MCF 10A (cell line): ENCODE data around the gene FAM20A. TPM values are rescaled to one million over a fixed set of nuclear protein-coding genes. Genes with fewer than 3 reads are reported as not detected.
A peak's percentile ranks its signal among the peaks of the same experiment; 100 is the strongest.
"Not testable (repeated sequence)": the region's sequence is repeated elsewhere in the genome, so short reads cannot be mapped to it uniquely, and the experiment has no call there.

ENCODE experiments used
- BruUV-seq: library from RNA; stranded (reverse); fragments of 400-500 nt; replicated peaks from 2 replicates; lab custom pipeline; 2021; lab: Mats Ljungman, UMichigan
- CTCF ChIA-PET: fragments of 300-600 bp; sonication (Branson Sonifier 250); formaldehyde crosslinking; extraction: SDS; loops from one replicate; lab custom pipeline; 2021; ENCODE audit warnings: antibody characterized with exemption, inconsistent platforms; lab: Yijun Ruan, JAX
- POLR2A ChIA-PET: fragments of 300-600, 350-650 bp; sonication (Branson Sonifier 250); formaldehyde crosslinking; extraction: SDS; loops from one replicate; lab custom pipeline; 2020; ENCODE audit warnings: antibody characterized with exemption, inconsistent platforms; lab: Yijun Ruan, JAX
- DNase-seq: peaks from one replicate; pipeline ENCODE4 v3.0.0-alpha.2; 2018; ENCODE audit not compliant: unreplicated experiment
- H3K27ac Mint-ChIP-seq: one replicate; pipeline ENCODE4 v1.8.0; 2022; ENCODE audit warnings: mild to moderate bottlenecking, low read depth, mixed read lengths; ENCODE audit not compliant: unreplicated experiment
- H3K27me3 Mint-ChIP-seq: one replicate; pipeline ENCODE4 v1.8.0; 2022; ENCODE audit warnings: mixed read lengths; ENCODE audit not compliant: insufficient read depth, unreplicated experiment
- H3K36me3 Mint-ChIP-seq: one replicate; pipeline ENCODE4 v1.8.0; 2022; ENCODE audit warnings: mild to moderate bottlenecking, moderate library complexity, mixed read lengths; ENCODE audit not compliant: insufficient read depth, unreplicated experiment
- H3K4me1 Mint-ChIP-seq: one replicate; pipeline ENCODE4 v1.8.0; 2022; ENCODE audit warnings: mixed read lengths; ENCODE audit not compliant: insufficient read depth, unreplicated experiment
- H3K4me3 Mint-ChIP-seq: one replicate; pipeline ENCODE4 v1.8.0; 2022; ENCODE audit warnings: mild to moderate bottlenecking, moderate library complexity, mixed read lengths; ENCODE audit not compliant: unreplicated experiment
- H3K9me3 Mint-ChIP-seq: one replicate; pipeline ENCODE4 v1.8.0; 2022; ENCODE audit warnings: mixed read lengths; ENCODE audit not compliant: unreplicated experiment
- CTCF ChIP-seq: fragments of 200-600 bp; IDR thresholded peaks from one replicate; pipeline ENCODE4 v1.8.0; 2022; ENCODE audit warnings: antibody characterized with exemption, mild to moderate bottlenecking; ENCODE audit not compliant: unreplicated experiment
- intact Hi-C: fragments of 100-400 bp; cut with micrococcal nuclease; formaldehyde crosslinking; loops from 2 replicates; pipeline ENCODE4 v1.14.1; 2022
- total RNA-seq: library from RNA; stranded (reverse); gene quantifications from 2 replicates; pipeline ENCODE4 v1.2.3, GENCODE V29; 2022

The FAM20A gene
- total RNA-seq, 1 experiment from 2014 or later, result not detected

- H3K9me3 Mint-ChIP-seq, result no peaks in the 10 kb centered on the region
- peaks cover 92% of the 10 kb centered on the region for H3K36me3 Mint-ChIP-seq
- CTCF ChIA-PET, result interaction anchor here (1.1 kb wide), 1 partner anchor 16 kb away, joined by 3 read pairs; no protein-coding TSS in a partner anchor
- POLR2A ChIA-PET, result interaction anchor here (1.0 to 1.8 kb wide), 4 partner anchors 11 to 171 kb away, joined by 3 to 10 read pairs (median 4); no protein-coding TSS in a partner anchor
- intact Hi-C loops, result no loop called here
- no peak overlapping the region for H3K4me3 Mint-ChIP-seq
- BruUV-seq, result no TSS peak
- H3K27me3 Mint-ChIP-seq, result no peaks in the 10 kb centered on the region
- no peak overlapping the region for H3K27ac Mint-ChIP-seq
- TF ChIP-seq CTCF, result no peak
- no peaks in the 10 kb centered on the region for H3K4me1 Mint-ChIP-seq
- DNase-seq, result no peak
Measured at GRCh38 chr17:68526548-68526947, 74.6 kb downstream of the FAM20A start.

GRCh38 chr17:68522266-68522665 is 78.9 kb downstream of the FAM20A start:
- ChIA-PET CTCF (no interaction called here), POLR2A (interaction anchor here (0.7 to 0.9 kb wide), 2 partner anchors 9 to 275 kb away, joined by 3 read pairs; no protein-coding TSS in a partner anchor)
- no peak for TF ChIP-seq CTCF
- peaks cover 77% of the 10 kb centered on the region for H3K36me3 Mint-ChIP-seq
- intact Hi-C loops, result no loop called here
- no TSS peak for BruUV-seq
- DNase-seq, result no peak
- no peaks in the 10 kb centered on the region for H3K27me3 Mint-ChIP-seq
- H3K27ac Mint-ChIP-seq, result no peak overlapping the region
- H3K4me3 Mint-ChIP-seq, result no peak overlapping the region
- H3K9me3 Mint-ChIP-seq, result no peaks in the 10 kb centered on the region
- peaks cover 4% of the 10 kb centered on the region for H3K4me1 Mint-ChIP-seq

GRCh38 chr17:68519911-68520310 is 81.3 kb downstream of the FAM20A start:
- intact Hi-C loops, result no loop called here
- H3K36me3 Mint-ChIP-seq, result peaks cover 80% of the 10 kb centered on the region
- no peak for DNase-seq
- H3K27ac Mint-ChIP-seq, result peak overlapping the region; percentile 2
- POLR2A ChIA-PET, result interaction anchor here (1.0 to 1.1 kb wide), 2 partner anchors 9 to 14 kb away, joined by 3 to 4 read pairs; no protein-coding TSS in a partner anchor
- no peaks in the 10 kb centered on the region for H3K27me3 Mint-ChIP-seq
- TF ChIP-seq CTCF, result no peak
- H3K4me1 Mint-ChIP-seq, result peaks cover 14% of the 10 kb centered on the region
- no TSS peak for BruUV-seq
- H3K4me3 Mint-ChIP-seq, result no peak overlapping the region
- H3K9me3 Mint-ChIP-seq, result no peaks in the 10 kb centered on the region
- CTCF ChIA-PET, result interaction anchor here (1.0 kb wide), 1 partner anchor 241 kb away, joined by 3 read pairs; no protein-coding TSS in a partner anchor

- BruUV-seq, POLR2A ChIA-PET, H3K27ac Mint-ChIP-seq, DNase-seq, H3K27me3 Mint-ChIP-seq, intact Hi-C loops, H3K9me3 Mint-ChIP-seq, H3K4me3 Mint-ChIP-seq: not testable (repeated sequence)
- peaks cover 18% of the 10 kb centered on the region for H3K4me1 Mint-ChIP-seq
- peaks cover 74% of the 10 kb centered on the region for H3K36me3 Mint-ChIP-seq
- CTCF ChIA-PET, result interaction anchor here (1.0 kb wide), 1 partner anchor 242 kb away, joined by 3 read pairs; no protein-coding TSS in a partner anchor
Measured at GRCh38 chr17:68519051-68519450, 82.1 kb downstream of the FAM20A start.
